GM21723 (cell line): ENCODE data around the gene HIVEP3.

Experiments
- ATAC-seq: cut with Tn5 transposase; IDR thresholded peaks from one replicate; pipeline ENCODE4 v1.9.1; 2021; ENCODE audit warnings: mild to moderate bottlenecking, moderate library complexity; ENCODE audit not compliant: unreplicated experiment

HIVEP3 gene

GRCh38 chr1:41640756-41641474, 277.8 kb downstream of the HIVEP3 start:
- ATAC-seq = no peak

GRCh38 chr1:41640141-41640751, 278.5 kb downstream of the HIVEP3 start:
- ATAC-seq = no peak

- ATAC-seq = no peak
These were observed 279.3 kb downstream of the HIVEP3 start for GRCh38 chr1:41639332-41639936.

GRCh38 chr1:41638086-41639024, 280.4 kb downstream of the HIVEP3 start:
- ATAC-seq = no peak

GRCh38 chr1:41637367-41637766, 281.4 kb downstream of the HIVEP3 start:
- no peak for ATAC-seq

- ATAC-seq = no peak
These were observed 285.0 kb downstream of the HIVEP3 start for GRCh38 chr1:41633764-41634163.

GRCh38 chr1:41632781-41633575, 285.7 kb downstream of the HIVEP3 start:
- ATAC-seq = no peak

- no peak for ATAC-seq
These were observed 286.8 kb downstream of the HIVEP3 start for GRCh38 chr1:41631971-41632370.

- no peak for ATAC-seq
These were observed 287.6 kb downstream of the HIVEP3 start for GRCh38 chr1:41631154-41631553.

GRCh38 chr1:41629571-41629970, 289.2 kb downstream of the HIVEP3 start:
- no peak for ATAC-seq

- ATAC-seq = no peak
These were observed 289.6 kb downstream of the HIVEP3 start for GRCh38 chr1:41629141-41629540.

GRCh38 chr1:41627491-41628280, 291.0 kb downstream of the HIVEP3 start:
- no peak for ATAC-seq

GRCh38 chr1:41626616-41627375, 291.9 kb downstream of the HIVEP3 start:
- no peak for ATAC-seq

- no peak for ATAC-seq
These were observed 292.6 kb downstream of the HIVEP3 start for GRCh38 chr1:41626146-41626545.

GRCh38 chr1:41623736-41624135, 295.0 kb downstream of the HIVEP3 start:
- no peak for ATAC-seq

- peak; percentile 80 for ATAC-seq
These were observed 295.6 kb downstream of the HIVEP3 start for GRCh38 chr1:41622859-41623732.

- ATAC-seq = no peak
These were observed 296.3 kb downstream of the HIVEP3 start for GRCh38 chr1:41622402-41622801.

- no peak for ATAC-seq
These were observed 296.9 kb downstream of the HIVEP3 start for GRCh38 chr1:41621791-41622190.
